ENCODE results near the gene TAGLN2.

TAGLN2 gene

GRCh38 chr1:159949123-159949522, 23.8 kb upstream of the TAGLN2 start:
- no peak overlapping the region for H3K9ac ChIP-seq (ENCODE audit: low read length in 2 of 2)
- H3K36me3 ChIP-seq (ENCODE audit: control insufficient read depth in 2 of 2, insufficient read depth in 2 of 2, low read length in 2 of 2), result no peaks in the 10 kb centered on the region
- peaks cover 5 to 7% of the 10 kb centered on the region in 2 donors for H3K27me3 ChIP-seq (ENCODE audit: control insufficient read depth in 1 of 2, insufficient read depth in 2 of 2, low read length in 2 of 2)
- no peak overlapping the region for H3K27ac ChIP-seq (ENCODE audit: low read length)
- H3K4me1 ChIP-seq (ENCODE audit: control insufficient read depth, insufficient read depth, low read length), result peaks cover 13% of the 10 kb centered on the region
- H3K4me3 ChIP-seq (ENCODE audit: low read length in 2 of 2), result no peak overlapping the region
- no peaks in the 10 kb centered on the region for H3K9me3 ChIP-seq (ENCODE audit: control insufficient read depth in 2 of 2, low read length in 2 of 2)

DNA sequence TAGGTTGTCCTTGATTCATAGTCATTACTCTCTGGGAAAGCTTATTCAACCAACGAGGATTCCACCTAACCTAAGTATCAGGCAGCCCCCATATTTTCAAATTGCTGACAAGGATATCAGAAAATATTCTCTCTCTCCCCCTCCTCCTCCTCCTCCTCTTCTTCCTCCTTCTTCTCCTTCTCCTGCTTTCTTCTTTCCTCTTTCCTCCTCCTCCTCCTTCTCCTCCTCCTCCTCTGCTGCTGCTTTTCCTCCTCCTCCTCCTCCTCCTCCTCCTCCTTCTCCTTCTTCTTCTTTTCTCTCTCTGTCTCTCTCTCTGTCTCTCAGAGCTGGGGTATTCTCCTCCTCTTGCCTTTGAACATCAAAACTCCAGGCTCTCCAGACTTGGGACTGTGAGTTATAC, 22.6 kb upstream of the TAGLN2 start:
- Histone ChIP-seq H3K4me3 (ENCODE audit: low read length in 2 of 2) (no peak overlapping the region), H3K27me3 (ENCODE audit: control insufficient read depth in 1 of 2, insufficient read depth in 2 of 2, low read length in 2 of 2) (peaks cover 0 to 10% of the 10 kb centered on the region in 2 donors), H3K27ac (ENCODE audit: low read length) (no peak overlapping the region), H3K9ac (ENCODE audit: low read length in 2 of 2) (no peak overlapping the region), H3K9me3 (ENCODE audit: control insufficient read depth in 2 of 2, low read length in 2 of 2) (no peaks in the 10 kb centered on the region), H3K36me3 (ENCODE audit: control insufficient read depth in 2 of 2, insufficient read depth in 2 of 2, low read length in 2 of 2) (no peaks in the 10 kb centered on the region), H3K4me1 (ENCODE audit: control insufficient read depth, insufficient read depth, low read length) (peaks cover 13% of the 10 kb centered on the region)

DNA sequence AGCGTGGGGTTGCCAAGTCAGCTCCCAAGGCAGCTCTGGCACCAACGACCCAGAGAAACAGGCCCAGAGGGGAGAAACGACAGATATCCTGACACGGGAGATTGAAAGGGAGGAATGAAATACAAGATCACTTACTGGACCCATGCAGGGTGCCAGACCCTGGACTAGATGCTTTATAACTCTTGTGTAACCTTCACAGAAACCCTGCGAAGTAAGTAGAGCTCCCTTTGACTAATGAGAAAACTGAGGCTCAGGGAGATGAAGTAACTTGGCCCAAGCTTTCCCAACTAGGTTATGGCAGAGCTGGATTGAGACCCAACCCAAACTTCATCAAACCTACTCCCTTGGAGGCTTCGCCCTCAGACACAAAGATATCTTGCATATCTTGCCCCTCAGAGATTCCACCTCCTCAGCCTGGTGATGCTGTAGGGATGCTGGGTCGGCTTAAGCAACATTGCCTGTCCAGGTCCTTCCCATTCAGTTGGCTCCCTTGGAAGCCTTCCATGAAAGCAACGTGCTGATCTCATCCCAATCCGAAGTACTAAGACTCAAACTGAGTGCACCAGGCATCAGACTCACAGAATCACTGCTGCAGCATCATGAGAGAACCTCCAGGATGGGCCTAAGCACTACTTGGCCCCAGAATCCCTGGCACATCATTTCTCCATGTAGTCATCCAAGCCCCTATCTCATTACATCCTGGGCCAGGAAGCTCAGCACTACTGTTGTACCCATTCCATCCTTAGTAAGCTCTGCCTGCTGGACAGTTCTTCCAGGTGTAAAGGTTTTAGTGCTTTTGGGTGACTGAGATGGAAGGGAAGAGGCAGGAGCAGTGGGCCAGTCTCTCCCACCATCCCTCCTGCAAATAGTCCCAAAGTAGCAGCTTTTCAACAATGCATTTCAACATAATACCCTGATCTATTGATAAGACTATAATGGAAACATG, 21.2 kb upstream of the TAGLN2 start:
- H3K9me3 ChIP-seq (ENCODE audit: control insufficient read depth in 2 of 2, low read length in 2 of 2), result no peaks in the 10 kb centered on the region
- H3K27me3 ChIP-seq (ENCODE audit: control insufficient read depth in 1 of 2, insufficient read depth in 2 of 2, low read length in 2 of 2), result peaks cover 0 to 16% of the 10 kb centered on the region in 2 donors
- H3K27ac ChIP-seq (ENCODE audit: low read length), result no peak overlapping the region
- no peaks in the 10 kb centered on the region for H3K36me3 ChIP-seq (ENCODE audit: control insufficient read depth in 2 of 2, insufficient read depth in 2 of 2, low read length in 2 of 2)
- H3K4me3 ChIP-seq (ENCODE audit: low read length in 2 of 2), result peak overlapping the region; percentile 56 to 72
- peaks cover 13% of the 10 kb centered on the region for H3K4me1 ChIP-seq (ENCODE audit: control insufficient read depth, insufficient read depth, low read length)
- H3K9ac ChIP-seq (ENCODE audit: low read length in 2 of 2), result no peak overlapping the region

- Histone ChIP-seq H3K4me3 (ENCODE audit: low read length in 2 of 2) (peak within 1 kb of the TSS; percentile 56 to 72), H3K27me3 (ENCODE audit: control insufficient read depth in 1 of 2, insufficient read depth in 2 of 2, low read length in 2 of 2) (peaks cover 0 to 16% of the 10 kb centered on the region in 2 donors), H3K9me3 (ENCODE audit: control insufficient read depth in 2 of 2, low read length in 2 of 2) (no peaks in the 10 kb centered on the region), H3K27ac (ENCODE audit: low read length) (no peak within 1 kb of the TSS), H3K36me3 (ENCODE audit: control insufficient read depth in 2 of 2, insufficient read depth in 2 of 2, low read length in 2 of 2) (no peaks in the 10 kb centered on the region), H3K9ac (ENCODE audit: low read length in 2 of 2) (peak within 1 kb of the TSS in 1 of 2 donors; percentile 21), H3K4me1 (ENCODE audit: control insufficient read depth, insufficient read depth, low read length) (peaks cover 13% of the 10 kb centered on the region)
These were observed 20.4 kb upstream of the TAGLN2 start, which contains the start of gene IGSF9 for GRCh38 chr1:159945483-159946241. TSS of gene IGSF9 (minus strand) at chr1:159945613. CDS start at chr1:159943454, 2,159 bp downstream.

DNA sequence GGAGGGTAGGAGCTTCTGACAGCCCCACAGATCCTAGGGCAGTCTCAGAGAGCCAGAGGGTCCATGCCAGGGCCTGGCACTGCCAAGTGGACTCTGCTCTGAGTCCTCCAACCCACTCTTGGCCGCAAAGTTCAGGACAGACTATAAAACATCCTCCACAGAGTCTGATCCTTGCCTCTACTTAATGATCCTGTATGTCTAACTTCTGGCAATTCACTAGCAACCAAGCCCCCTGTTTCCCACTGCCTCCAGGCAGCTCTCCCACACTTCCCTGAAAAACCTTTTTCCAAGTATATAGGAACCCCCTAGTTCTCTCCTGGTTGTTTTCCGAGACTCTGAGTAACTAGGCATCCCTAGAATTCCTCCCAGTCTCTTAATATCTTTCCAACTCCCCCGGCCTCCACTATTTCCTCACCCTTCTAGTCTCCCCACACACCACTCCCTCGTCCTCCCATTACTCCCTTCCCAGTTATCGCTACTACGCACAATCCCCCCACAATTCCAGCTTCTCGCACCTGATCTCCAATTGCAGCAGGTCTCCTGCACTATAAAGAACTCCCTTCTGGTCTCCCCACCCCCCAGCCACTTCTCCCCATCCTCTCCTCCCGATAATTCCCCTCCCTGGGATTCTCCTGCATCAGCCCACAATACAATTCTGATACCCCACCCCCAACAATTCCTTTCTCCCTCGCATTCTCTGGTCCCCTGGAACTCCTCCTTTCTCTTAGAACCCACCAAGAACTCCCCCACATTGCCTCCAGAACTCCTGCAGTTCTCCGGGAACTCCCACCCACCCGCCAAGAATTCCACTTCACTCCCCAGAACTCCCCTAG, 19.5 kb upstream of the TAGLN2 start:
- Histone ChIP-seq H3K27ac (ENCODE audit: low read length) (no peak overlapping the region), H3K36me3 (ENCODE audit: control insufficient read depth in 2 of 2, insufficient read depth in 2 of 2, low read length in 2 of 2) (no peaks in the 10 kb centered on the region), H3K9me3 (ENCODE audit: control insufficient read depth in 2 of 2, low read length in 2 of 2) (no peaks in the 10 kb centered on the region), H3K27me3 (ENCODE audit: control insufficient read depth in 1 of 2, insufficient read depth in 2 of 2, low read length in 2 of 2) (peaks cover 4 to 16% of the 10 kb centered on the region in 2 donors), H3K4me1 (ENCODE audit: control insufficient read depth, insufficient read depth, low read length) (peaks cover 13% of the 10 kb centered on the region), H3K9ac (ENCODE audit: low read length in 2 of 2) (no peak overlapping the region), H3K4me3 (ENCODE audit: low read length in 2 of 2) (peak overlapping the region; percentile 56 to 72)

GRCh38 chr1:159943908-159944622, 18.8 kb upstream of the TAGLN2 start:
- H3K9ac ChIP-seq (ENCODE audit: low read length in 2 of 2), result no peak overlapping the region
- peaks cover 6 to 16% of the 10 kb centered on the region in 2 donors for H3K27me3 ChIP-seq (ENCODE audit: control insufficient read depth in 1 of 2, insufficient read depth in 2 of 2, low read length in 2 of 2)
- H3K36me3 ChIP-seq (ENCODE audit: control insufficient read depth in 2 of 2, insufficient read depth in 2 of 2, low read length in 2 of 2), result no peaks in the 10 kb centered on the region
- no peak overlapping the region for H3K4me3 ChIP-seq (ENCODE audit: low read length in 2 of 2)
- H3K9me3 ChIP-seq (ENCODE audit: control insufficient read depth in 2 of 2, low read length in 2 of 2), result no peaks in the 10 kb centered on the region
- no peak overlapping the region for H3K27ac ChIP-seq (ENCODE audit: low read length)
- H3K4me1 ChIP-seq (ENCODE audit: control insufficient read depth, insufficient read depth, low read length), result peaks cover 13% of the 10 kb centered on the region

DNA sequence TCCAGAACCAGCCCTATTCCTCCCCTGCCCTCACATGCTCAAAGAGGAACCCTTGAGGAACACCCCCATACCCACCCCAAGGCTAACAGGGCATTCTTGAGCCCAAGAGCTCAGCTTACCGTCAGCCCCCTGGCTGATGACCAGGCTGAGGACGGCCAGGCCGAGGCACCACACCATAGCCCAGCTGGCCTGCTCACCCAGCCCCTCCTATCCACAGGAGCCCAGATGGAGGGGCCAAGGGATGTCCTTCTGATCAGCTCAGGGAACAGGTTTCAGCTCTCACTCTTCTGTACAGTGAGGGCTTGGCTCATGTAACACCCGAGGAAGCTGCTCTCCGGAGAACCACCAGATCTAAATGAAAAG, 18.0 kb upstream of the TAGLN2 start:
- peaks cover 13% of the 10 kb centered on the region for H3K4me1 ChIP-seq (ENCODE audit: control insufficient read depth, insufficient read depth, low read length)
- H3K27me3 ChIP-seq (ENCODE audit: control insufficient read depth in 1 of 2, insufficient read depth in 2 of 2, low read length in 2 of 2), result peaks cover 8 to 16% of the 10 kb centered on the region in 2 donors
- H3K4me3 ChIP-seq (ENCODE audit: low read length in 2 of 2), result no peak overlapping the region
- H3K9me3 ChIP-seq (ENCODE audit: control insufficient read depth in 2 of 2, low read length in 2 of 2), result no peaks in the 10 kb centered on the region
- H3K36me3 ChIP-seq (ENCODE audit: control insufficient read depth in 2 of 2, insufficient read depth in 2 of 2, low read length in 2 of 2), result no peaks in the 10 kb centered on the region
- no peak overlapping the region for H3K9ac ChIP-seq (ENCODE audit: low read length in 2 of 2)
- H3K27ac ChIP-seq (ENCODE audit: low read length), result no peak overlapping the region

DNA sequence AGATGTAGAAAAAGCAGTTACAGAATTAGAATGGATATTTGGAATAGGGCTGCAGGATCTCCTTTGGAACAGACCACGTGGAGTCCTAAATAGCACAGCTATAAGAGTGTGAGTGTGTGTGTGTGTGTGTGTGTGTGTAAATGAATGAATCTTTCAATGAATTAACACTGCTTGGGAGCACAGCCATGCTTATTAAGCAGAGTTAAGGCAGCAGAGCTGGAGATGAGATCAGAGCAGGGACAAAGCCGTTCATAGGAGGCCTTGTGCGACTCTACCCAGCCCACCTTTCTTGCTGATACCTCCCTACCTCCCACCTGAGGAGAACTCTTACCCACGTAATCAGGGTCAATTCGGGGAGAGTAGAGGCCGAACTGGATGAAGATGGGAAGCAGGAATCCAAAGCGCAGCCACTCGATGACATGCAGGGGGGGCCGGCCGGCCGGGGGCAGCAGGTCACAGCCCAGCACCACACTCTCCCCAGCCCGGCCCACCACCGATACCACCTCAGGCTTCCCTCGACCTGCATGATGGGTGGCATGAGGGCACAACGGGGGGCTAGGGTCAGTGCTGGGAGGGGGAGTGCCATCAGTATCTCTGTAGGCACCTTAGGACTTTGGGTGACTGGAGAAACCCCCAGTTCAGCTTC, 17.4 kb upstream of the TAGLN2 start:
- Histone ChIP-seq H3K27ac (ENCODE audit: low read length) (no peak overlapping the region), H3K9ac (ENCODE audit: low read length in 2 of 2) (no peak overlapping the region), H3K4me3 (ENCODE audit: low read length in 2 of 2) (no peak overlapping the region), H3K27me3 (ENCODE audit: control insufficient read depth in 1 of 2, insufficient read depth in 2 of 2, low read length in 2 of 2) (peaks cover 8 to 16% of the 10 kb centered on the region in 2 donors), H3K9me3 (ENCODE audit: control insufficient read depth in 2 of 2, low read length in 2 of 2) (no peaks in the 10 kb centered on the region), H3K4me1 (ENCODE audit: control insufficient read depth, insufficient read depth, low read length) (peaks cover 13% of the 10 kb centered on the region), H3K36me3 (ENCODE audit: control insufficient read depth in 2 of 2, insufficient read depth in 2 of 2, low read length in 2 of 2) (no peaks in the 10 kb centered on the region)

DNA sequence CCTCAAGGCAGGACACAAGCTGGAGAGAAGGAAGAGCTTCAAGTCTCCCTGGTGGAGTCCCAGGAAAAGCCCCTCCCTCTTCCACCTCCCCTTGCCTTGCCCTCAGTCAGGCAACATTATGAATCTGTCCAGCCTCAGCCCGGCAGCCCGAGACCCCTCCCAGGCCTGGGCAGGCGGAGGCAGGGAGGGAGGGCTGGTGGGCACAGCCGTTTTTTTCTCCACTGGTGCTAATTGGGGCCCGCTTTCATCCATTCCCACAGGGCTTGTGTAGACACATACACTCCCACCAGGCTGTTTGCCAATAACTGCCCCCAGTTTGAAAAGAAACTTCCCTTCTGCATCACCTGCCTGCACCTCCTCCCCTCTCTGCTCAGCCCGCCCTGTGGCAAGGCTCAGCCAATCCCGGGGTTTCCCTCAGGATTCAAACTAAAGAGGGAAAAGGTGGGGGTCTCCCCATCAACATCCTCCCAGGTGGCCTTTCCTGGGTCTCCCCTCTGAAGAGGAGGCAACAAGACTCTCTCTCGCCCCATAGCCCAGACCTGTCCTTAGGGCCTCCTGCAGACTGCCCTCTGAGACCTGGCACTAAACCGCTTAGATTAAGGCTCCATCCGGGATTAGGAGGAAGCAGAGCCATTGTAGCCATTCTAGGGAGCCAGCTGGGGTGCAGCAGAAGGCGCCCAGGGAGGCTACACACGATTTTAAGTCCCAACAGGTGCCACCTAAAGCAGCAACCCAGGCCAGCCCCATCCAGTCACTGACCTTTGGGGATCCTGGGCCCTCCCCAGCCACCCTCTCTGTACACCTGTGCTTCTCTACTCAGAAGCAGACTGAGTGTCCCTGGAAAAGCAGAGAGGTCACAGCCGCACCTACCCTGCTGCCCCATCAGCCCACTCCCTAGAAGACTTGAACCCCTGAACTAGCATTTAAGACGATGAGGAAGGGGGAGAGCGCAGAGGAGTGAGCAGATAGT, 16.6 kb upstream of the TAGLN2 start:
- H3K9ac ChIP-seq (ENCODE audit: low read length in 2 of 2), result no peak overlapping the region
- H3K27ac ChIP-seq (ENCODE audit: low read length), result no peak overlapping the region
- no peak overlapping the region for H3K4me3 ChIP-seq (ENCODE audit: low read length in 2 of 2)
- H3K9me3 ChIP-seq (ENCODE audit: control insufficient read depth in 2 of 2, low read length in 2 of 2), result no peaks in the 10 kb centered on the region
- H3K27me3 ChIP-seq (ENCODE audit: control insufficient read depth in 1 of 2, insufficient read depth in 2 of 2, low read length in 2 of 2), result peaks cover 13 to 19% of the 10 kb centered on the region in 2 donors
- H3K4me1 ChIP-seq (ENCODE audit: control insufficient read depth, insufficient read depth, low read length), result peaks cover 15% of the 10 kb centered on the region
- no peaks in the 10 kb centered on the region for H3K36me3 ChIP-seq (ENCODE audit: control insufficient read depth in 2 of 2, insufficient read depth in 2 of 2, low read length in 2 of 2)
